Kidney (tissue), 22 donors: ENCODE results near the gene HEXD. TPM values are rescaled to one million over a fixed set of nuclear protein-coding genes. Genes with fewer than 3 reads are reported as not detected.
A peak's percentile ranks its signal among the peaks of the same experiment; 100 is the strongest.

Source experiments
- DNase-seq, 5 donors: peaks; one replicate each; pipeline ENCODE4 v3.0.0-alpha.2; 2013 to 2020
- FAIRE-seq: peaks from 2 replicates; lab custom pipeline; 2012; peaks lifted over from hg19 to GRCh38; lab: Jason Lieb, UNC
- H3K27ac ChIP-seq, 2 donors: one replicate each; pipeline ENCODE4 v1.7.0; 2013; ENCODE audit warnings: low read depth in 2 of 2, low read length in 2 of 2, inconsistent platforms in 1 of 2
- H3K27me3 ChIP-seq: one replicate; pipeline ENCODE4 v1.7.1; 2013; ENCODE audit warnings: low read length, inconsistent platforms; ENCODE audit not compliant: control insufficient read depth, insufficient read depth
- H3K36me3 ChIP-seq, 3 donors: one replicate each; pipeline versions ENCODE4 v1.7.0 to v1.7.1; 2013; ENCODE audit warnings: low read length in 3 of 3, control low read depth in 1 of 3, inconsistent platforms in 1 of 3; ENCODE audit not compliant: insufficient read depth in 3 of 3, control insufficient read depth in 2 of 3
- H3K4me1 ChIP-seq, 3 donors: one replicate each; pipeline versions ENCODE4 v1.7.0 to v1.7.1; 2013; ENCODE audit warnings: low read length in 3 of 3, inconsistent platforms in 1 of 3, low read depth in 1 of 3; ENCODE audit not compliant: control insufficient read depth in 2 of 3, insufficient read depth in 2 of 3
- H3K4me3 ChIP-seq, 3 donors: one replicate each; pipeline versions ENCODE4 v1.7.0 to v1.8.1; 2013; ENCODE audit warnings: low read length in 3 of 3, control low read depth in 1 of 3, inconsistent platforms in 1 of 3
- H3K9ac ChIP-seq, 3 donors: one replicate each; pipeline versions ENCODE4 v1.7.0 to v1.7.1; 2013; ENCODE audit warnings: low read length in 3 of 3, control low read depth in 1 of 3, inconsistent platforms in 1 of 3
- H3K9me3 ChIP-seq, 3 donors: one replicate each; pipeline versions ENCODE4 v1.7.0 to v1.7.1; 2013; ENCODE audit warnings: low read length in 3 of 3, control low read depth in 1 of 3, inconsistent platforms in 1 of 3; ENCODE audit not compliant: control insufficient read depth in 2 of 3, insufficient read depth in 1 of 3
- CTCF ChIP-seq: IDR thresholded peaks from 3 replicates; pipeline ENCODE4 v1.5.1; 2012; ENCODE audit warnings: mild to moderate bottlenecking, moderate library complexity, borderline replicate concordance; ENCODE audit not compliant: insufficient read depth; ENCODE audit errors: extremely low read depth
- intact Hi-C: fragments of 100-400 bp; cut with DNase I; formaldehyde crosslinking; loops from one replicate; pipeline ENCODE4 v1.11.1; 2022
- long read RNA-seq, 10 donors: library from polyadenylated mRNA in 1 of 10; unstranded in 1 of 10; transcript quantifications; one replicate each; pipeline ENCODE4 v2.0.0 and lab custom pipeline, GENCODE V29; 2021 to 2026
- polyA plus RNA-seq: library from polyadenylated mRNA; stranded (reverse); fragments of 350-450 nt; fragmentation: Illumina TruSeq; extraction: RNeasy Lipid Tissue Mini Kit (QIAGEN cat#74804); gene quantifications from one replicate; pipeline ENCODE4 v1.2.3, GENCODE V29; 2014; ENCODE audit warnings: low read depth, low replicate concordance; ENCODE audit not compliant: insufficient read depth
- total RNA-seq: library from RNA; stranded (reverse); fragmentation: NEBNext Ultra II Directional; extraction: Animal tissue kit (Norgen Biotek cat#: 25700); gene quantifications from one replicate; pipeline ENCODE4 v1.2.1, GENCODE V29; 2021
- donor health status: control.
- donor health status: control.
- donor health status: control.
- donor health status: control.
- donor health status: control.
- donor health status: DM: yes; HTN: yes; CAD: no.
- donor health status: Normal renal cell carcinoma (clear cell type).

HEXD gene
- total RNA-seq, result 39.2 TPM
- 42.0 TPM for polyA plus RNA-seq
- long read RNA-seq, donor 1, partial matches to known transcripts, result 0 of 5 reads
- long read RNA-seq, donor 1, other reads (novel, unspliced or antisense), result 0 of 5 reads
- long read RNA-seq, donor 2, partial matches to known transcripts, result 0 of 4 reads
- long read RNA-seq, donor 2, other reads (novel, unspliced or antisense), result 0 of 4 reads
- long read RNA-seq, donor 3, partial matches to known transcripts, result 0 of 2 reads
- long read RNA-seq, donor 3, other reads (novel, unspliced or antisense), result 0 of 2 reads
- long read RNA-seq, donor 4, partial matches to known transcripts, result 0 of 4 reads
- long read RNA-seq, donor 4, other reads (novel, unspliced or antisense), result 0 of 4 reads
- long read RNA-seq, donor 5, partial matches to known transcripts, result 0 of 1 reads
- long read RNA-seq, donor 5, other reads (novel, unspliced or antisense), result 0 of 1 reads
- long read RNA-seq, donor 6, partial matches to known transcripts, result 0 of 2 reads
- long read RNA-seq, donor 6, other reads (novel, unspliced or antisense), result 0 of 2 reads
- long read RNA-seq, donor 7, transcript HEXDC-201 (13 exons, 1,853 nt), result major isoform, 7 of 39 reads
- long read RNA-seq, donor 7, partial matches to known transcripts, result 7 of 39 reads
- long read RNA-seq, donor 7, other reads (novel, unspliced or antisense), result 24 of 39 reads
- long read RNA-seq, donor 8, partial matches to known transcripts, result 0 of 3 reads
- long read RNA-seq, donor 8, other reads (novel, unspliced or antisense), result 0 of 3 reads
- long read RNA-seq, donor 9, partial matches to known transcripts, result 0 of 1 reads
- long read RNA-seq, donor 9, other reads (novel, unspliced or antisense), result 0 of 1 reads
- long read RNA-seq, donor 10, partial matches to known transcripts, result 0 of 5 reads
- long read RNA-seq, donor 10, other reads (novel, unspliced or antisense), result 0 of 5 reads

- peak within 1 kb of the TSS; percentile 35 to 81 (median 67) for H3K9ac ChIP-seq
- peak within 1 kb of the TSS; percentile 82 to 95 for H3K27ac ChIP-seq
- H3K36me3 ChIP-seq, result peaks cover 0 to 2% (median 0%) of the 10 kb centered on the region in 3 donors
- no peak for TF ChIP-seq CTCF
- peak within 1 kb of the TSS; percentile 82 to 89 (median 88) for H3K4me3 ChIP-seq
- H3K9me3 ChIP-seq, result no peaks in the 10 kb centered on the region
- DNase-seq, result peak; percentile 90 to 94 (median 93)
- intact Hi-C loops, result no loop called here
- peaks cover 0 to 9% (median 2%) of the 10 kb centered on the region in 3 donors for H3K4me1 ChIP-seq
- FAIRE-seq, result no peak
- no peaks in the 10 kb centered on the region for H3K27me3 ChIP-seq
Observed at GRCh38 chr17:82418001-82418986, at the start of gene HEXD, which contains the start of gene OGFOD3. Gene HEXD, plus strand, starts transcription at chr17:82418347. Its CDS starts 1,453 bp downstream, at chr17:82419800. Gene OGFOD3, minus strand, starts transcription at chr17:82418586. Its CDS starts 101 bp downstream, at chr17:82418485.

- Histone ChIP-seq H3K4me3 (no peak overlapping the region), H3K4me1 (peaks cover 0 to 6% (median 0%) of the 10 kb centered on the region in 3 donors), H3K27me3 (no peaks in the 10 kb centered on the region), H3K9ac (no peak overlapping the region), H3K27ac (no peak overlapping the region), H3K9me3 (no peaks in the 10 kb centered on the region), H3K36me3 (no peaks in the 10 kb centered on the region)
- DNase-seq (no peak), FAIRE-seq (no peak)
- intact Hi-C loops, result no loop called here
- no peak for TF ChIP-seq CTCF
Observed at GRCh38 chr17:82369211-82369610, 48.9 kb upstream of the HEXD start.
